PFSK-1 (cell line): ENCODE measurements around the gene KRTAP10-10.

Experiments
- FOXP2 ChIP-seq: optimal IDR thresholded peaks from 2 replicates; pipeline ENCODE3; 2011; ENCODE audit warnings: borderline replicate concordance, control low read depth, inconsistent platforms; ENCODE audit not compliant: insufficient read depth; ENCODE audit errors: extremely low read length, extremely low read depth
- POLR2AphosphoS5 ChIP-seq: IDR thresholded peaks from 2 replicates; pipeline ENCODE4 v1.6.1; 2012; ENCODE audit warnings: low read depth, mild to moderate bottlenecking, control low read depth, low read length, moderate library complexity
- REST ChIP-seq, 2 experiments: IDR thresholded peaks; 2 replicates each; pipeline versions ENCODE4 v1.6.1 to v1.8.0; 2011 to 2012; ENCODE audit warnings: low read depth in 2 of 2, low read length in 2 of 2, control low read depth in 1 of 2, inconsistent platforms in 1 of 2, mild to moderate bottlenecking in 1 of 2, moderate library complexity in 1 of 2; ENCODE audit not compliant: insufficient read depth in 1 of 2
- SIN3A ChIP-seq: IDR thresholded peaks from 2 replicates; pipeline ENCODE4 v1.6.1; 2012; ENCODE audit warnings: mild to moderate bottlenecking, low read length, moderate library complexity, borderline replicate concordance; ENCODE audit not compliant: insufficient read depth
- TAF1 ChIP-seq: IDR thresholded peaks from 2 replicates; pipeline ENCODE4 v1.6.1; 2012; ENCODE audit warnings: low read length, control low read depth, borderline replicate concordance; ENCODE audit not compliant: insufficient read depth

The KRTAP10-10 gene

GRCh38 chr21:44611551-44611950 is 25.6 kb upstream of the KRTAP10-10 start:
- TF ChIP-seq FOXP2 (no peak), REST (IDR thresholded peaks at IDR 0.05; ENCODE audit: insufficient read depth in 1 of 2, low read depth in 2 of 2, low read length in 2 of 2) (no peak), SIN3A (no peak), TAF1 (no peak), POLR2AphosphoS5 (no peak)

GRCh38 chr21:44612029-44612486 is 25.1 kb upstream of the KRTAP10-10 start, which contains the start of gene KRTAP10-8:
Gene KRTAP10-8 (plus strand): TSS chr21:44612079. CDS start chr21:44612101, 22 bp downstream.
- TF ChIP-seq FOXP2 (no peak), REST (IDR thresholded peaks at IDR 0.05; ENCODE audit: insufficient read depth in 1 of 2, low read depth in 2 of 2, low read length in 2 of 2) (no peak), TAF1 (no peak), POLR2AphosphoS5 (no peak), SIN3A (no peak)

GRCh38 chr21:44612669-44613229 is 24.4 kb upstream of the KRTAP10-10 start:
- no peak for TF ChIP-seq SIN3A
- TF ChIP-seq TAF1: no peak
- no peak for TF ChIP-seq POLR2AphosphoS5
- TF ChIP-seq FOXP2: no peak
- no peak for TF ChIP-seq REST (IDR thresholded peaks at IDR 0.05; ENCODE audit: insufficient read depth in 1 of 2, low read depth in 2 of 2, low read length in 2 of 2)

GRCh38 chr21:44613386-44614155 is 23.6 kb upstream of the KRTAP10-10 start:
- TF ChIP-seq TAF1 (no peak), POLR2AphosphoS5 (no peak), REST (IDR thresholded peaks at IDR 0.05; ENCODE audit: insufficient read depth in 1 of 2, low read depth in 2 of 2, low read length in 2 of 2) (no peak), SIN3A (no peak), FOXP2 (no peak)

GRCh38 chr21:44614161-44614631 is 23.0 kb upstream of the KRTAP10-10 start:
- TF ChIP-seq TAF1 (no peak), REST (IDR thresholded peaks at IDR 0.05; ENCODE audit: insufficient read depth in 1 of 2, low read depth in 2 of 2, low read length in 2 of 2) (no peak), SIN3A (no peak), FOXP2 (no peak), POLR2AphosphoS5 (no peak)
